Activated T-cell treated with anti-CD3 and anti-CD28 coated beads, Interleukin-2, amount 50 U/mL, for 48 hours (primary cell): ENCODE results near the gene FAIM.
"Not testable (repeated sequence)": the region's sequence is repeated elsewhere in the genome, so short reads cannot be mapped to it uniquely, and the experiment has no call there.

Source experiments
- DNase-seq, 2 experiments: peaks; one replicate each; pipeline ENCODE4 v3.0.0-alpha.2; 2020

FAIM gene

DNA sequence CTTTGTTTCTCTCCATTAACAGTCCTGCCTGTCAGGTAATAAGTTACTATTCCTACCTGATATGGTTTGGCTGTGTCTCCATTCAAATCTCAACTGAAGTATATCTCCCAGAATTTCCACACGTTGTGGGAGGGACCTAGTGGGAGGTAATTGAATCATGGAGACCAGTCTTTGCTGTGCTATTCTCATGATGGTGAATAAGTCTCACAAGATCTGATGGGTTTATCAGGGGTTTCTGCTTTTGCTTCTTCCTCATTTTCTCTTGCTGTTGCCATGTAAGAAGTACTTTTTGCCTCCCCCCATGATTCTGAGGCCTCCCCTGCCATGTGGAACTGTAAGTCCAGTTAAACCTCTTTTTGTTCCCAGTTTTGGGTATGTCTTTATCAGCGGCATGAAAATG, 6.9 kb upstream of the FAIM start:
- not testable (repeated sequence) for DNase-seq

DNA sequence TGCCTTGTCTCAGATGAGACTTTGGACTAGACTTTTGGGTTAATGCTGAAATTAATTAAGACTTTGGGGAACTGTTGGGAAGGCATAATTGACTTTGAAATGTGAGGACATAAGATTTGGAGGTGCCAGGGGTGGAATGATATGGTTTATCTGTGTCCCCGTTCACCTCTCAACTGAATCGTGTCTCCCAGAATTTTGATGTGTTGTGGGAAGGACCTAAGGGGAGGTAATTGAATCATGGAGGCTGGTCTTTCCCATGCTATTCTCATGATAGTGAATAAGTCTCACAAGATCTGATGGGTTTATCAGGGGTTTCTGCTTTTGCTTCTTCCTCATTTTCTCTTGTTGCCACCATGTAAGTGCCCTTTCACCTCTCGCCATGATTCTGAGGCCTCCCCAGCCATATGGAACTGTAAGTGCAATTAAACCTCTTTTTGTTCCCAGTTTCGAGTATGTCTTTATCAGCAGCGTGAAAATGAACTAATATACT, 4.4 kb upstream of the FAIM start:
- not testable (repeated sequence) for DNase-seq

DNA sequence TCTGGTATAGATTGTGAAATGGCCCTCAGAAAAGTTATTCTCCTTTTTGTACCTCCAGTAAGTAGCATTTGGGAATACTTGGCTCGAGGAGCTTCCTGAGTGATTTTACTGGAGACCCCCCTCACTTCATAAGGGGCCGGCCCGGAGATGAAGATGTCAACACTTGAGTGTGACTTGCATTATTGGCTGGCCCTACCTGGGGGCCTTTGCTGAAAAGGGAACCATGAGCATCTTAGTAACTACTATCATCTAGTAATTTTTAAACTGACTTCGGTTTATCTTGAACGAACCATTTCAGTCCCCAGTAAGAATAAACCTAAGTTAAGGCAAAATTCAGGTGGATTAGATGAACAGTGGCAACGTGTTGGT, 1.3 kb downstream of the FAIM start:
- DNase-seq = no peak

DNA sequence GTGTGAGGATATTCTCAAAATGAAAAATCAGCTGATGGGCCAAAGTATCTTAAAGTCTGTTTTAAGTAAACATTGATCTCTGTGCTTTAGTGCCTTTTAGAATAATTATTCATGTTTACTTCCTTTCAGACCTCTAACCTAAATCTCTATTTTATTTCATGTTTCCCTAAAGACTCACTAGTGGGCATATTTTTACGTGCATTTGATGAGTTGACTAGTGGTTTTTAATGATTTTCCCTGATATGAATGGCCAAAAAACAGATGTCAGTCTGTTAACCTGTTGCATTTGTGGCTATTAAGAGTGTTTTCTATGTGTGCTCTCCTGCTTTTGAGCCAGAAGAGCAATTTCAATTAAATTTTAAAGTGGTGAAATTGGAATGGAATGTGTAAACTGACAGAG, 6.9 kb downstream of the FAIM start:
- DNase-seq = no peak

DNA sequence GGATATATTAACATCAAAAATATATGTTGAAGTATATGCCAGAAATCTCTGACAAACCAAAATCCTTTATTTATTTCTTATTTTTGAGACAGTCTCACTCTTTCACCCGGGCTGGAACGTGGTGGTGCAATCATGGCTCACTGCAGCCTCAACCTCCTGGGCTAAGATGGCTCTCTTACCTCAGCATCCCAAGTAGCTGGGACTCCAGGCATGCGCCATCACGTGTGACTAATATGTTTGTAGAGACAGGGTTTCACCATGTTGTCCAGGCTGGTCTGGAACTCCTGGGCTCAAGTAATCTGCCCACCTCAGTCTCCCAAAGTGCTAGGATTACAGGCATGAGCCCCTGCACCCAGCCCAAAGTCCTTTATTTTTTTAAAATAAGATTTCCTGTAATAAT, 11.9 kb downstream of the FAIM start:
- DNase-seq = no peak

DNA sequence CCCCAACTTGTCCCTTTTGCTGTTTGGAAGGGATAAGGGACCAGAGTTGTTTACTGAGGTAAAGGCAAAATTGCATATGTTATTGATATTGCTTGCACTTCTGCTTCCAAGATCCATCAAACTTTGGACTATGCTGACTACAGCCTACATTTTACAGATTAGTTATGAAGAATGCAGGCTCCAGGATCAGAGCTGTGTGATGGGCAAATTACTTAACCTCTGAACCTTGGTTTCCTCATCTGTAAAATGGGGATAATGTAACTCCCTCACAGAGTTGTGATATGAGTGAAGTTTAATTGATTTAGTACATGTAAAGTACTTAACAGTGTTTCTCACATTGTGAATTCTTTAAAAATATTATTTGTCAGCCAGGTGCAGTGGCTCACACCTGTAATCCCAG, 15.9 kb downstream of the FAIM start:
- no peak for DNase-seq

GRCh38 chr3:138625707-138626365, 17.3 kb downstream of the FAIM start:
- DNase-seq = no peak

DNA sequence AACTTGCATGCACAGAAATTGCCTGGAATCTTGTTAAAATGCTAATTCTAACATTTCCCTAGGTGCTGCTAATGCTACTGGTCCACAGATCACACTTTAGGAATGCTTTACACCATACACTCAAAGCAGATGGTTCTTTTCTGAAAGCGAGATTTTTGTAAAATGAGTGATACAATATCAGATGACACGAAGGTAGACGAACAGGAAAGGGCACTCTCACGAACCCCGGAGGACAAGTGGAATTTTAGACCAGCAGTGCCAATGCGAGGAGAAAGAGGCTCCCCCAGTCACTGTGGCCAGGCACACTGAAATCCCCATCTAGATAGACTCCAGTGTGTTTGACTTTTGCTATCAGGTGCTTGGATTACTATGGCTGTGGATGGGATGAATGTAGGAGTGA, 21.0 kb downstream of the FAIM start:
- no peak for DNase-seq

GRCh38 chr3:138638641-138639040, 30.1 kb downstream of the FAIM start:
- no peak for DNase-seq

- DNase-seq = no peak
These were observed 32.0 kb downstream of the FAIM start for GRCh38 chr3:138640537-138640936.

- DNase-seq = no peak
These were observed 33.8 kb downstream of the FAIM start for GRCh38 chr3:138642226-138642926.

DNA sequence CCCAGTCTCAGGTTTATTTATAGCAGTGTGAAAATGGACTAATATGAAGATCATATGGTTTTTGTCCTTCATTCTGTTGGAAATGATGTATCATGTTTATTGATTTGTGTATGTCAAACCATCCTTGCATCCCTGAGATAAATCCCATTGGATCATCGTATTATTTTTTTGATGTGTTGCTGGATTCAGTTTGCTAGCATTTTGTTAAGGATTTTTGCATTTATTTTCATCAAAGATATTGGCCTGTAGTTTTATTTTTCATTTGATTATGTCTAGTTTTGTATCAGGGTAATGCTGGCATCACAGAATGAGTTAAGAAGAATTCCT, 34.3 kb downstream of the FAIM start:
- no peak for DNase-seq

DNA sequence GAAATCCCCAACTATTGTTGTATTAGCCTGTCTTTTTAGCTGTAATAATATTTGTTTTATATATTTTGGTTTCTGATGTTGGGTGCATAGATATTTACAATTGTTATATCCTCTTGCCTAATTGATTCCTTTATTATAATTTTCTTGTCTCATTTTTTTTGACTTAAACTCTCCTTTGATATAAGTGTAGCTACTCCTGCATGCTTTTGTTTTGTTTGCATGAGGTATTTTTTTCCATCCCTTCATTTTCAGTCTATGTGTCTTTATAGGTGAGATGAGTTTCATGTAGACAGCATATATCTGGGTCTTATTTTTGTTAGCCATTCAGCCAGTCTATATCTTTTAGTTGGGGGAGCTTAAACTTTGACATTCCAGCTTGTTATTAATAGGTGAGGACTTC, 37.4 kb downstream of the FAIM start:
- no peak for DNase-seq

DNA sequence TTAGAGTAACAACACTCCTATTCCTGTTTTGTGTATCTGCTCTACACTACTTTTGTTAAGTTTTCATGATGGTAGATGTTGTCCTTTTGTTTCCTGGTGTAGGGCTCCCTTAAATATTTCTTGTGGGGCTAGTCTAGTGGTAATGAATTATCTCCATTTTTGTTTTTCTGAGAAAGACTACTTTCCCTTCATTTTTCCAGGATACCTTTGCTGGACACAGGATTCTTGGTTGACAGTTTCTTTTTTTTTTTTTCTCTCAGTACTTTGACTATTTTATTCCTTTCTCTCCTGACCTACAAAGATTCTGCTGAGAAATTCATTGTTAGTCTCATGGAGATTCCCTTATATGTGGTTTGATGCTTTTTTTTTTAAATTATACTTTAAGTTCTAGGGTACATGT, 37.9 kb downstream of the FAIM start:
- no peak for DNase-seq

GRCh38 chr3:138649134-138649533, 40.6 kb downstream of the FAIM start:
- DNase-seq = no peak

- no peak for DNase-seq
These were observed 45.0 kb downstream of the FAIM start for GRCh38 chr3:138653567-138653966.

DNA sequence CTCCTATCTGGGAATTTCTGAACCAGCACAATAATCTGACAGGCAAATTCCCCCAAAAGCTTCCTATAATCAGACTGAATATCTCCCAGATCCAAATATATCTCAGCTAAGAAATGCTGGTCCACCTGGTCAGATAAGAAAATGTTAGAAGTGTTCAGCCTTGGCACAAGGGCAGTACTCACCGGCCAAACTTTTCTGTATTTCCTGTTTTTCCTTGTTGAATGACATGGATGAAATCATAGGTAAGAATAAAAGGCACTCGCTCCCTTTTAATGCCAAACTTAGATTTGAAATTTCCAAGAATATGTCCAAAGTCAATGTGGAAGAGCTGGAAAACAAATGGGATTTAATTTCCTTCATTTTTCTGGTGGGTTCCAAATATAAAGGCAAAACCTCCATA, 48.9 kb downstream of the FAIM start:
- DNase-seq = no peak

DNA sequence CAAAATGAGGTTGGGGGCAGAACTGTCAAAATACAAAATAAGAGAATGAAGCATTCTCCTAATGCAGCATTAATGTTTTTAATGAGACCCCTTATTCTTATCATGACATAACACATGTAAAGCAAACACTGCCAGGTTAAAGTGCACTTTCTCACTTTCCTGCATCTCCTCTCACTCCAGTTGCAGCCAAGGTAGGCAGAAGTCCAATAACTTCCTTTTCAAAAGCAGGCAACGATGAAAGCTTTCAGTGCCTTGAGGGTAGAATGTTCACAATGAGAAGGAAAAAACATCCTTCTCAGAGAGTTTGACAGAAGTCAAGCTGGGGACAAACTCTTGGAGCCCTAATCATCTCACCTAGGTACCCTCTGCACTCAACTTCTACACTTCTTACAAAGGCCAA, 59.5 kb downstream of the FAIM start:
- DNase-seq = no peak

DNA sequence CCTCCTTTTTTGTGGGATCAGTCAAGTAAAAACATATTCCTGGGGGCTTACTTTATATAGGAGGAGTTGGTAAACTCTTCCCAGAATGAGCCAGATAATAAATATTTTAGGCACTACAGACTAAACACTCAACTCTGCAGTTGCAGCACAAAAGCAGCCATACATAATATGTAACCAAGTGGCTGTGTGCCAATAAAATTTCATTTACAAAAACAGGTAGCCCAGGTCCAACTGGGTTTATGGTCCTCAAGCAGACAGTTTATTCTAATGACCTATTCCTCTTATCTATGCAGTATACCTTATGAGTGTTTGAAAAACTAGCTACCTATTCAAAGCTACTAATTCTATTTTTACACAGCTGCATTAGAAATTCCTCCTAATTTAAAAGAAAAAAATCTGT, 61.8 kb downstream of the FAIM start:
- no peak for DNase-seq

- no peak for DNase-seq
These were observed 65.3 kb downstream of the FAIM start for GRCh38 chr3:138673641-138674530.

- DNase-seq = no peak
These were observed 66.8 kb downstream of the FAIM start for GRCh38 chr3:138675393-138675792.

GRCh38 chr3:138678086-138678485, 69.5 kb downstream of the FAIM start:
- DNase-seq = no peak

DNA sequence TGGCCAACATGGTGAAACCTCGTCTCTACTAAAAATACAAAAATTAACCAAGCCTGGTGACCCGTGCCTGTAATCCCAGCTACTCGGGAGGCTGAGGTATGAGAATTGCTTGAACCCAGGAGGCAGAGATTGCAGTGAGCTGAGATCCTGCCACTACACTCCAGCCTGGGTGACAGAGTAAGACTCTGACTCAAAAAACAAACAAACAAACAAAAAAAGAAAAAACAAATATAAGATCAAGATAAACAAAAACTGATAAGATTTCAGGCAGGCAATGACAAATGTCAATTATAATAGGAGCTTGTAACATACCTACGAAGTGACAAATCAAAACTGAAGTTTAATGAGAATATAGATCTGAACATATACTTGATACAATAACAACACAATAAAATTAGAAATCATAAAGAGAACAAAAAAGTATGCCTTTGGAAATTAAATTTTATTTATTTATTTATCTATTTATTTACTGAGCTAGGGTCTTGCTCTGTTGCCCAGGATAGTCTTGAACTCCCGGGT, 70.4 kb downstream of the FAIM start:
- DNase-seq = no peak

DNA sequence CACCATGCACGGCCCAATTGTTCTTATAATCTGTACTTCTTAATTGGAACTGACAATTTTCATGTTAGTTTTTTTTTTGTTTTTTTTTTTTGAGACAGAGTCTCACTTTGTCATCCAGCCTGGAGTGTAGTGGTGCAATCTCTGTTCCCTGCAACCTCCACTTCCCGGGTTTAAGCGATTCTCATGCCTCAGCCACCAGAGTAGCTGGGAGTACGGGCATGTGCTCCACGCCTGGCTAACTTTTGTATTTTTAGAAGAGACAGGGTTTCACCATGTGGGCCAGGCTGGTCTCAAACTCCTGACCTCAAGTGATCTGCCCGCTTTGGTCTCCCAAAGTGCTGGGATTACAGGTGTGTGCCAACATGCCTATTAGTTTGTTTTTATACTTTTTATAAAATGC, 72.4 kb downstream of the FAIM start:
- not testable (repeated sequence) for DNase-seq
